ENCODE data around the gene TUBB. TPM values are rescaled to one million over a fixed set of nuclear protein-coding genes. Genes with fewer than 3 reads are reported as not detected.
"Not testable (repeated sequence)": the region's sequence is repeated elsewhere in the genome, so short reads cannot be mapped to it uniquely, and the experiment has no call there.

Gene TUBB
- total RNA-seq, 4 donors from 2014 or later, result 151 to 351 (median 255) TPM

GRCh38 chr6:30721198-30722024, 1.3 kb downstream of the TUBB start:
- Histone ChIP-seq H3K36me3 (peaks cover 25 to 41% (median 29%) of the 10 kb centered on the region in 3 donors), H3K27ac (peak overlapping the region; percentile 91 to 96 (median 94)), H3K27me3 (no peaks in the 10 kb centered on the region), H3K4me3 (peak overlapping the region; percentile 57 to 75 (median 72)), H3K4me1 (peaks cover 44 to 83% (median 44%) of the 10 kb centered on the region in 3 donors), H3K9me3 (no peaks in the 10 kb centered on the region)
- DNase-seq, result peak; percentile 52
- intact Hi-C loops (cut with DNase I), result loop anchor here (2.0 kb wide), 1 partner anchor 43 kb away; no protein-coding TSS in a partner anchor
- TF ChIP-seq, protein P1, sequence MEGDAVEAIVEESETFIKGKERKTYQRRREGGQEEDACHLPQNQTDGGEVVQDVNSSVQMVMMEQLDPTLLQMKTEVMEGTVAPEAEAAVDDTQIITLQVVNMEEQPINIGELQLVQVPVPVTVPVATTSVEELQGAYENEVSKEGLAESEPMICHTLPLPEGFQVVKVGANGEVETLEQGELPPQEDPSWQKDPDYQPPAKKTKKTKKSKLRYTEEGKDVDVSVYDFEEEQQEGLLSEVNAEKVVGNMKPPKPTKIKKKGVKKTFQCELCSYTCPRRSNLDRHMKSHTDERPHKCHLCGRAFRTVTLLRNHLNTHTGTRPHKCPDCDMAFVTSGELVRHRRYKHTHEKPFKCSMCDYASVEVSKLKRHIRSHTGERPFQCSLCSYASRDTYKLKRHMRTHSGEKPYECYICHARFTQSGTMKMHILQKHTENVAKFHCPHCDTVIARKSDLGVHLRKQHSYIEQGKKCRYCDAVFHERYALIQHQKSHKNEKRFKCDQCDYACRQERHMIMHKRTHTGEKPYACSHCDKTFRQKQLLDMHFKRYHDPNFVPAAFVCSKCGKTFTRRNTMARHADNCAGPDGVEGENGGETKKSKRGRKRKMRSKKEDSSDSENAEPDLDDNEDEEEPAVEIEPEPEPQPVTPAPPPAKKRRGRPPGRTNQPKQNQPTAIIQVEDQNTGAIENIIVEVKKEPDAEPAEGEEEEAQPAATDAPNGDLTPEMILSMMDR (IDR thresholded peaks at IDR 0.05), result peak; percentile 29 to 61 (median 48)
- peak in 3 of 4 donors; percentile 12 to 66 (median 47) for TF ChIP-seq POLR2A (IDR thresholded peaks at IDR 0.05)
- WGBS, 2 donors, result 1 to 2% methylated on average over 8 to 17 of the region's 71 CpGs

DNA sequence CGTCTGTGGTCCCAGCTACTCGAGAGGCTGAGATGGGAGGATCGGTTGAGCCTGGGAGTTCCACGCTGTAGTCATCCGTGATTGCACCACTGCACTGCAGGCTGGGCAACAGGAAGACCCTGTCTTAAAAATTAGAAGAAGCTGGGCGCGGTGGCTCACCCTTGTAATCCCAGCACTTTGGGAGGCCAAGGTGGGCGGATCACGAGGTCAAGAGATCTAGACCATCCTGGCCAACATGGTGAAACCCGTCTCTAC, 1.8 kb downstream of the TUBB start:
- H3K36me3 ChIP-seq, result peaks cover 25 to 47% (median 29%) of the 10 kb centered on the region in 3 donors
- peak overlapping the region; percentile 57 to 75 (median 72) for H3K4me3 ChIP-seq
- H3K4me1 ChIP-seq, result peaks cover 40 to 80% (median 40%) of the 10 kb centered on the region in 3 donors
- WGBS, 2 donors, result 0 to 7% methylated on average over 10 of the region's 10 CpGs
- H3K9me3 ChIP-seq; H3K27me3 ChIP-seq; intact Hi-C loops (cut with DNase I); DNase-seq: not testable (repeated sequence)
- H3K27ac ChIP-seq, result peak overlapping the region; percentile 91 to 96 (median 94)

- TF ChIP-seq, protein P1 (IDR thresholded peaks at IDR 0.05), result peak; percentile 92 to 100 (median 99)
- peak in 1 of 4 donors; percentile 9 for TF ChIP-seq POLR2A (IDR thresholded peaks at IDR 0.05)
- peak overlapping the region; percentile 57 to 75 (median 72) for H3K4me3 ChIP-seq
- 5 to 7% methylated on average over 26 to 27 of the region's 27 CpGs for whole genome bisulfite sequencing, 2 donors
- H3K36me3 ChIP-seq, result peaks cover 25 to 52% (median 34%) of the 10 kb centered on the region in 3 donors
- peak overlapping the region; percentile 91 to 96 (median 94) for H3K27ac ChIP-seq
- H3K27me3 ChIP-seq, result no peaks in the 10 kb centered on the region
- peaks cover 40 to 85% (median 40%) of the 10 kb centered on the region in 3 donors for H3K4me1 ChIP-seq
- DNase-seq, result no peak
- H3K9me3 ChIP-seq, result no peaks in the 10 kb centered on the region
- intact Hi-C loops (cut with DNase I), result no loop called here
Measured at GRCh38 chr6:30722280-30723112, 2.3 kb downstream of the TUBB start.

DNA sequence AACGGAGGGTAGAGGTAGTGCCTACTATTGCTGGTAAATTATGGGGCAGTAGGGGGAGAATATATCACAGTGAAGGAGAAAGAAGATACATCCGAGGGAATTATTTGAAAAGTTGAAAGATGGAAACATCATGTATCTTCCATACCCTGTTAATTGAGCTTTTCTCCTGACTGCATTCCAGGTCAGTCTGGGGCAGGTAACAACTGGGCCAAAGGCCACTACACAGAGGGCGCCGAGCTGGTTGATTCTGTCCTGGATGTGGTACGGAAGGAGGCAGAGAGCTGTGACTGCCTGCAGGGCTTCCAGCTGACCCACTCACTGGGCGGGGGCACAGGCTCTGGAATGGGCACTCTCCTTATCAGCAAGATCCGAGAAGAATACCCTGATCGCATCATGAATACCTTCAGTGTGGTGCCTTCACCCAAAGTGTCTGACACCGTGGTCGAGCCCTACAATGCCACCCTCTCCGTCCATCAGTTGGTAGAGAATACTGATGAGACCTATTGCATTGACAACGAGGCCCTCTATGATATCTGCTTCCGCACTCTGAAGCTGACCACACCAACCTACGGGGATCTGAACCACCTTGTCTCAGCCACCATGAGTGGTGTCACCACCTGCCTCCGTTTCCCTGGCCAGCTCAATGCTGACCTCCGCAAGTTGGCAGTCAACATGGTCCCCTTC, 3.1 kb downstream of the TUBB start:
- Histone ChIP-seq H3K27ac (peak overlapping the region; percentile 24 to 96 (median 94)), H3K36me3 (peaks cover 25 to 60% (median 41%) of the 10 kb centered on the region in 3 donors), H3K4me3 (peak overlapping the region in 1 of 4 donors; percentile 72), H3K4me1 (peaks cover 34 to 86% (median 35%) of the 10 kb centered on the region in 3 donors)
- intact Hi-C loops (cut with DNase I); DNase-seq; H3K27me3 ChIP-seq; H3K9me3 ChIP-seq: not testable (repeated sequence)
- WGBS, 2 donors, result 33 to 42% methylated on average over 8 to 16 of the region's 16 CpGs

DNA sequence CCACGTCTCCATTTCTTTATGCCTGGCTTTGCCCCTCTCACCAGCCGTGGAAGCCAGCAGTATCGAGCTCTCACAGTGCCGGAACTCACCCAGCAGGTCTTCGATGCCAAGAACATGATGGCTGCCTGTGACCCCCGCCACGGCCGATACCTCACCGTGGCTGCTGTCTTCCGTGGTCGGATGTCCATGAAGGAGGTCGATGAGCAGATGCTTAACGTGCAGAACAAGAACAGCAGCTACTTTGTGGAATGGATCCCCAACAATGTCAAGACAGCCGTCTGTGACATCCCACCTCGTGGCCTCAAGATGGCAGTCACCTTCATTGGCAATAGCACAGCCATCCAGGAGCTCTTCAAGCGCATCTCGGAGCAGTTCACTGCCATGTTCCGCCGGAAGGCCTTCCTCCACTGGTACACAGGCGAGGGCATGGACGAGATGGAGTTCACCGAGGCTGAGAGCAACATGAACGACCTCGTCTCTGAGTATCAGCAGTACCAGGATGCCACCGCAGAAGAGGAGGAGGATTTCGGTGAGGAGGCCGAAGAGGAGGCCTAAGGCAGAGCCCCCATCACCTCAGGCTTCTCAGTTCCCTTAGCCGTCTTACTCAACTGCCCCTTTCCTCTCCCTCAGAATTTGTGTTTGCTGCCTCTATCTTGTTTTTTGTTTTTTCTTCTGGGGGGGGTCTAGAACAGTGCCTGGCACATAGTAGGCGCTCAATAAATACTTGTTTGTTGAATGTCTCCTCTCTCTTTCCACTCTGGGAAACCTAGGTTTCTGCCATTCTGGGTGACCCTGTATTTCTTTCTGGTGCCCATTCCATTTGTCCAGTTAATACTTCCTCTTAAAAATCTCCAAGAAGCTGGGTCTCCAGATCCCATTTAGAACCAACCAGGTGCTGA, 3.9 kb downstream of the TUBB start:
- 29 to 41% methylated on average over 5 to 13 of the region's 29 CpGs for WGBS, 2 donors
- H3K4me3 ChIP-seq; H3K27me3 ChIP-seq; intact Hi-C loops (cut with DNase I); H3K9me3 ChIP-seq; DNase-seq: not testable (repeated sequence)
- peak overlapping the region; percentile 24 to 96 (median 34) for H3K27ac ChIP-seq
- H3K36me3 ChIP-seq, result peaks cover 25 to 68% (median 41%) of the 10 kb centered on the region in 3 donors
- peaks cover 26 to 78% (median 31%) of the 10 kb centered on the region in 3 donors for H3K4me1 ChIP-seq
- TF ChIP-seq, protein P1 (IDR thresholded peaks at IDR 0.05), result peak in 1 of 6 experiments; percentile 11

All from esophagus squamous epithelium (tissue), 5 donors.